Measurements from ENCODE around the gene EOGT.

The EOGT gene

DNA sequence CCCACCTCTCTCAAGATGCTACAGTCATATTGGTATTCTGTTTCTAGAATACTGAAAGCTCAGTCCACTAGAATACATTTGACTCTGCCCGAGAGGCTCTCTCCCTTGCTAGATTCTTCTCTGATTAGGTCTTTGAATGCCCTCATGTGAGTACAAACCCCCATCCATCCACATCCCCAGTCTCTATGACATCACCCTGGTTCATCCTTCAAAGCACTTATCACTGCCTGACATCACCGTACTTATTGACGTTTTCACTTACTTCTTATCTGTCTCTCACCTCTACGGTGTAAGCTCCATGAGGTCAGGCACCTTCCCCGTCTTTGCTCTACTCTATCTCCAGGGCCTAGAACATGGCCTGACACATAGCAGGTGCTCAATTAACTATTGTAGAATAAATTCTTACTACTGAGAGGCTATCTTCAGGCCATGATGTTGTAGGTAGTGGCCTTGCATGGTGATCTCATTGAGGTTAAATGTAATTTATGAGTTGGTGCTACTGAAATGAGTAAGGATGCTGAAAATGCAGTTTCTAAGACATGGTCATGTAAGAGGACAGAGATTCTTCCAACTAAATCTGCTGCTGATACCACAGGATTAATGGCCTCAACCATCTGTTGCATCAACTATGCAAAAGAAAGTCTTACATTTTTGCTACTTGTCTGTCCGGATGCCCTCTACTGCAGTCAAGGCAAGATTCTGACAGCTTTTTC is 26.8 kb downstream of the EOGT start:
- no peak for TF ChIP-seq CTCF (IDR thresholded peaks at IDR 0.05; ENCODE audit: control insufficient read depth, insufficient read depth, low read depth, low read length, missing control alignments)

DNA sequence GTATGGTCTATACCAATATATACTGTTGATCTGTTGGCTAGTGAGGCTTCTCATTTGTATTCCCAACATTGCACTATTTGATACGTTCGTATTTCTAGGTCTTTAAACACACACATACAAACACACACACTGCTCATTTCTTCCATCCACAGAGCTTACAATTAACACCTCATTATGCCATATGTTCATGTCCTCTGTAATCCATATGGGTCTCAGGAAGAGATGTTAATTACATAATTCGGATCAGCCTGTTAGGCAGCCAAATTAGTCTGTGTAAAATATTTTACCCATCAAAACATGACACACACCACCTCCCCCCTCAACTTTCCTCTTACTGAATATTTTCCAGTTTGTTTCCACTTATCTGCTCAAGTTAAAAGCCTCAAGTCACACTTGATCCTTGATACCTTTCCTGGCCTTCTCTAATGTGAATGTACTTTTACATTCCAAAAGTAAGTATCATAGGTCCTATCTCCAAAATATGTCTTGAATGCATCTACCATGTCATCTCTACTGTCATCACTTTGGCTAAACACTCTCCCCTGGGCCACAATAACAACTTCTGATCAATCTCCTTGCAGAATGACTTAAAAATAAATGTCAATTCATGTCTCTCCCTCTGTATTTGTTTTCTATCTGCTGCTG is 28.2 kb downstream of the EOGT start:
- DNase-seq (ENCODE audit: low read depth) = no peak
- TF ChIP-seq CTCF (IDR thresholded peaks at IDR 0.05; ENCODE audit: control insufficient read depth, insufficient read depth, low read depth, low read length, missing control alignments) = no peak
- H3K4me3 ChIP-seq (ENCODE audit: control insufficient read depth, low read depth, low read length) = no peak overlapping the region

More for the DNA sequence above, 26.8 kb downstream of the EOGT start:
- no peak for DNase-seq (ENCODE audit: low read depth)
- H3K4me3 ChIP-seq (ENCODE audit: control insufficient read depth, low read depth, low read length) = no peak overlapping the region

- no peak for DNase-seq (ENCODE audit: low read depth)
- H3K4me3 ChIP-seq (ENCODE audit: control insufficient read depth, low read depth, low read length) = no peak overlapping the region
- TF ChIP-seq CTCF (IDR thresholded peaks at IDR 0.05; ENCODE audit: control insufficient read depth, insufficient read depth, low read depth, low read length, missing control alignments) = no peak
Observed at GRCh38 chr3:68984011-68984530, 29.4 kb downstream of the EOGT start.

DNA sequence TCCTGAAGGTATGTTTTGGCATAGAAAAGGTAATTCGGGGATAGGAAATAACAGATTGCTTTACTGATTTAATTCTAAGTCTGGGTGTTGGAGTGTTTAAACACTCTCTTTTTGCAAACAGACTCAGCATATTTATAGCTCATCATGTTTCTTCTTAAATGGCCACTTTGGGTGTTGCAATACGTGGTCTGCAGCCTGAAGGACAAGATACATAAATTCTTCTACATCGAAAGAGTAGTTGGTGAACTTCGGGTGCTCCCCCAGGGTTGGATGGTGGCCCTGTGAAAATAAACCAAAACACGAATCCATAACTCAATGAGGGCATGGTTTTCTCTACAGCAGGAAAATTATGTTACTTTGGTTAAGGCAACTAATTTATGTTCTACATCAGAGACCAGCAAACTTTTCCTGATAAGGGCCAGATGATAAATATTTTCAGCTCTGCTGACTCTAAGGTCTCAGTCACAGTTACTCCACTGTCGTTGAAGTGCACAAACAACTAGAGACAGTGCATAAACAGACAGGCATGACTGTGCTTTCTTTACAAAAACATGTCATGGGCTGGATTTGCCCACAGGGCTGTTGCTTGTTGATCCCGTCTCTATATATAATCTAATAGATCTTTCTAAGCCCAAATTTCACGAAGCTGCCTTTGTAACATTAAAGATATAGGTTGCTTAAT is 35.9 kb downstream of the EOGT start:
- DNase-seq (ENCODE audit: low read depth) = no peak
- TF ChIP-seq CTCF (IDR thresholded peaks at IDR 0.05; ENCODE audit: control insufficient read depth, insufficient read depth, low read depth, low read length, missing control alignments) = no peak
- no peak overlapping the region for H3K4me3 ChIP-seq (ENCODE audit: control insufficient read depth, low read depth, low read length)

- H3K4me3 ChIP-seq (ENCODE audit: control insufficient read depth, low read depth, low read length) = no peak overlapping the region
- DNase-seq (ENCODE audit: low read depth) = no peak
- TF ChIP-seq CTCF (IDR thresholded peaks at IDR 0.05; ENCODE audit: control insufficient read depth, insufficient read depth, low read depth, low read length, missing control alignments) = no peak
Observed at GRCh38 chr3:68974711-68975110, 38.8 kb downstream of the EOGT start.

- H3K4me3 ChIP-seq (ENCODE audit: control insufficient read depth, low read depth, low read length) = no peak overlapping the region
- no peak for TF ChIP-seq CTCF (IDR thresholded peaks at IDR 0.05; ENCODE audit: control insufficient read depth, insufficient read depth, low read depth, low read length, missing control alignments)
- no peak for DNase-seq (ENCODE audit: low read depth)
Observed at GRCh38 chr3:68973639-68974038, 39.8 kb downstream of the EOGT start.
